ENCODE data around the gene CELF4.

Gene CELF4

GRCh38 chr18:37541517-37541916 is 24.1 kb downstream of the CELF4 start:
- TF ChIP-seq, protein P1, sequence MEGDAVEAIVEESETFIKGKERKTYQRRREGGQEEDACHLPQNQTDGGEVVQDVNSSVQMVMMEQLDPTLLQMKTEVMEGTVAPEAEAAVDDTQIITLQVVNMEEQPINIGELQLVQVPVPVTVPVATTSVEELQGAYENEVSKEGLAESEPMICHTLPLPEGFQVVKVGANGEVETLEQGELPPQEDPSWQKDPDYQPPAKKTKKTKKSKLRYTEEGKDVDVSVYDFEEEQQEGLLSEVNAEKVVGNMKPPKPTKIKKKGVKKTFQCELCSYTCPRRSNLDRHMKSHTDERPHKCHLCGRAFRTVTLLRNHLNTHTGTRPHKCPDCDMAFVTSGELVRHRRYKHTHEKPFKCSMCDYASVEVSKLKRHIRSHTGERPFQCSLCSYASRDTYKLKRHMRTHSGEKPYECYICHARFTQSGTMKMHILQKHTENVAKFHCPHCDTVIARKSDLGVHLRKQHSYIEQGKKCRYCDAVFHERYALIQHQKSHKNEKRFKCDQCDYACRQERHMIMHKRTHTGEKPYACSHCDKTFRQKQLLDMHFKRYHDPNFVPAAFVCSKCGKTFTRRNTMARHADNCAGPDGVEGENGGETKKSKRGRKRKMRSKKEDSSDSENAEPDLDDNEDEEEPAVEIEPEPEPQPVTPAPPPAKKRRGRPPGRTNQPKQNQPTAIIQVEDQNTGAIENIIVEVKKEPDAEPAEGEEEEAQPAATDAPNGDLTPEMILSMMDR (IDR thresholded peaks at IDR 0.05; ENCODE audit: extremely low read depth, insufficient read depth, missing control alignments), result no peak
- DNase-seq (ENCODE audit: low spot score), result no peak
- in situ Hi-C loops (cut with MboI; ENCODE audit: low pct_unique_long_range_greater_than_20kb, low sequenced_read_pairs, unreplicated experiment), result no loop called here

DNA sequence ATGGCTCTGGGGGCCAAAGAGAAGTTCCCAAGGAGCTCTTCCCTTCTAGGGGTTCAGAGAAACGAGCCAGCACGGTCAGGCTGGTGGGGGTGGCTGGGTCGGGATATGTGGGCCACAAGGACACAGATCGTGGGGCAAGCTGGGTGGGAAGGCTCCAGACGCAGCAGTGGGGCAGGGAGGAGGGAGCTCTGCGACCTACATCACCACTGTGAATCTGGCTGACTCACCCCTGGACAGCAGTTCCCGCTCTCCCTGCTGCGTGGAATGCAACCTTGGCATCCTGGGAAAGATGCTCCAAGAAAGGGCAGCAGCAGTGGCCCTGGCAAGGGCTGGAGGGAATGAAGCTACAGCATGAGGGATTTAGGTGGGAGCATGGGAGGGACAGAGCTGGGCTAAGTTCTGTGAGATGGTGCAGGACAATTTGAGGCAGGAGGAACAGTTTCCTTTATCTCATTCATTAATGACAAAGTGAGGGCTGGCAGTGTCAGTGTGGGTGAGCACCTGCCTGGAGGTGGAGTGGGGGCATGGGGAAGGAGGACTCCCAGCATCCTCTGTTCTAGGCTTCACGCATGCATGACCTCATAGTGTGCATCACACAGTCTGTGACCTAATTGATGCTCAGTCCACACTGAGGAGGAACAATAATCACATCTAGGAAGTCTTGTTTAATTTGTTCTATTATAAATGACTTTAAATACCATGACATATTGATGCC is 25.0 kb downstream of the CELF4 start:
- no peak for DNase-seq (ENCODE audit: low spot score)
- TF ChIP-seq, protein P1 (IDR thresholded peaks at IDR 0.05; ENCODE audit: extremely low read depth, insufficient read depth, missing control alignments), result no peak
- in situ Hi-C loops (cut with MboI; ENCODE audit: low pct_unique_long_range_greater_than_20kb, low sequenced_read_pairs, unreplicated experiment), result no loop called here

GRCh38 chr18:37539236-37539635 is 26.4 kb downstream of the CELF4 start:
- in situ Hi-C loops (cut with MboI; ENCODE audit: low pct_unique_long_range_greater_than_20kb, low sequenced_read_pairs, unreplicated experiment), result no loop called here
- TF ChIP-seq, protein P1 (IDR thresholded peaks at IDR 0.05; ENCODE audit: extremely low read depth, insufficient read depth, missing control alignments), result no peak
- no peak for DNase-seq (ENCODE audit: low spot score)

- in situ Hi-C loops (cut with MboI; ENCODE audit: low pct_unique_long_range_greater_than_20kb, low sequenced_read_pairs, unreplicated experiment), result no loop called here
These were observed 26.9 kb downstream of the CELF4 start for GRCh38 chr18:37538526-37539205.

GRCh38 chr18:37537868-37538525 is 27.6 kb downstream of the CELF4 start:
- peak; percentile 85 for DNase-seq (ENCODE audit: low spot score)
- TF ChIP-seq, protein P1 (IDR thresholded peaks at IDR 0.05; ENCODE audit: extremely low read depth, insufficient read depth, missing control alignments), result peak; percentile 87
- in situ Hi-C loops (cut with MboI; ENCODE audit: low pct_unique_long_range_greater_than_20kb, low sequenced_read_pairs, unreplicated experiment), result no loop called here

More at GRCh38 chr18:37538526-37539205, 26.9 kb downstream of the CELF4 start:
- TF ChIP-seq, protein P1 (IDR thresholded peaks at IDR 0.05; ENCODE audit: extremely low read depth, insufficient read depth, missing control alignments), result no peak
- DNase-seq (ENCODE audit: low spot score), result no peak

DNA sequence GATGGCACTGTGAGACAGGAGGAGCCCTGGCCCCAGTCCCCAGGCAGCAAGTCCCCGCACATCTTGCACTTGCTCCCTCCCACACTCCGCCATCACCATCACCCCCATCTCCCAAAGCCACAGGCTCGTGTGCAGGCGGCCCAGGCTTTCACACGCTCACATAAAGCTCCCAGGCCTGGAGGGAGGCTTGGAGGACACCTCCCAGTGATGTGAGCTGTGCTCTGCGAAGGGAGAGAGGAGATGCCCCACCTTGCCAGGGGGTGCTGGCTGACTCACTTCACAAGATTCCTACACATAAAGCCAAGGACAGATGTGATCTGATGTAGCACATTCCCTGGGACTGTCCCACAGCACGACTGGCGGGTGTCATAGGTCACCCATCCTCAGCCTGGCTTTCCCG is 28.9 kb downstream of the CELF4 start:
- DNase-seq (ENCODE audit: low spot score), result no peak
- in situ Hi-C loops (cut with MboI; ENCODE audit: low pct_unique_long_range_greater_than_20kb, low sequenced_read_pairs, unreplicated experiment), result no loop called here
- TF ChIP-seq, protein P1 (IDR thresholded peaks at IDR 0.05; ENCODE audit: extremely low read depth, insufficient read depth, missing control alignments), result no peak
